Gastroesophageal sphincter (tissue), 3 donors: ENCODE results near the gene AGAP9.
"Not testable (repeated sequence)": the region's sequence is repeated elsewhere in the genome, so short reads cannot be mapped to it uniquely, and the experiment has no call there.

Source experiments
- EP300 ChIP-seq: sonication (generic); formaldehyde crosslinking; IDR thresholded peaks from one replicate; pipeline ENCODE4 v1.6.1; 2017; ENCODE audit warnings: antibody characterized with exemption, mild to moderate bottlenecking
- POLR2A ChIP-seq, 2 donors: fragments of 450-650 bp; IDR thresholded peaks; one replicate each; pipeline ENCODE4 v1.6.1; 2017; ENCODE audit warnings: antibody characterized with exemption in 2 of 2, mild to moderate bottlenecking in 2 of 2, moderate library complexity in 1 of 2
- POLR2AphosphoS5 ChIP-seq: sonication (generic); formaldehyde crosslinking; IDR thresholded peaks from one replicate; pipeline ENCODE4 v1.6.1; 2017; ENCODE audit warnings: antibody characterized with exemption
- TF ChIP-seq, protein P1 (sequence below), 4 experiments: fragments of 200-600 bp in 2 of 4; fragments of 450-650 bp in 2 of 4; sonication (generic) in 1 of 4; IDR thresholded peaks; one replicate each; pipeline ENCODE4 v1.5.1; 2017 to 2019; ENCODE audit warnings: antibody characterized with exemption in 4 of 4, mild to moderate bottlenecking in 2 of 4, moderate library complexity in 2 of 4

GRCh38 chr10:47555334-47555733, 31.9 kb upstream of the AGAP9 start:
- TF ChIP-seq EP300; POLR2A (IDR thresholded peaks at IDR 0.05); POLR2AphosphoS5: not testable (repeated sequence)
- TF ChIP-seq, protein P1, sequence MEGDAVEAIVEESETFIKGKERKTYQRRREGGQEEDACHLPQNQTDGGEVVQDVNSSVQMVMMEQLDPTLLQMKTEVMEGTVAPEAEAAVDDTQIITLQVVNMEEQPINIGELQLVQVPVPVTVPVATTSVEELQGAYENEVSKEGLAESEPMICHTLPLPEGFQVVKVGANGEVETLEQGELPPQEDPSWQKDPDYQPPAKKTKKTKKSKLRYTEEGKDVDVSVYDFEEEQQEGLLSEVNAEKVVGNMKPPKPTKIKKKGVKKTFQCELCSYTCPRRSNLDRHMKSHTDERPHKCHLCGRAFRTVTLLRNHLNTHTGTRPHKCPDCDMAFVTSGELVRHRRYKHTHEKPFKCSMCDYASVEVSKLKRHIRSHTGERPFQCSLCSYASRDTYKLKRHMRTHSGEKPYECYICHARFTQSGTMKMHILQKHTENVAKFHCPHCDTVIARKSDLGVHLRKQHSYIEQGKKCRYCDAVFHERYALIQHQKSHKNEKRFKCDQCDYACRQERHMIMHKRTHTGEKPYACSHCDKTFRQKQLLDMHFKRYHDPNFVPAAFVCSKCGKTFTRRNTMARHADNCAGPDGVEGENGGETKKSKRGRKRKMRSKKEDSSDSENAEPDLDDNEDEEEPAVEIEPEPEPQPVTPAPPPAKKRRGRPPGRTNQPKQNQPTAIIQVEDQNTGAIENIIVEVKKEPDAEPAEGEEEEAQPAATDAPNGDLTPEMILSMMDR (IDR thresholded peaks at IDR 0.05): not testable (repeated sequence)
